Anterior cingulate cortex (tissue), 58 donors: ENCODE data around the gene FZD10.

ENCODE experiments used
- DNase-seq, 58 donors: peaks; one replicate each; lab custom pipeline; 2025; lab: John Stamatoyannopoulos, UW

FZD10 gene, protein sequence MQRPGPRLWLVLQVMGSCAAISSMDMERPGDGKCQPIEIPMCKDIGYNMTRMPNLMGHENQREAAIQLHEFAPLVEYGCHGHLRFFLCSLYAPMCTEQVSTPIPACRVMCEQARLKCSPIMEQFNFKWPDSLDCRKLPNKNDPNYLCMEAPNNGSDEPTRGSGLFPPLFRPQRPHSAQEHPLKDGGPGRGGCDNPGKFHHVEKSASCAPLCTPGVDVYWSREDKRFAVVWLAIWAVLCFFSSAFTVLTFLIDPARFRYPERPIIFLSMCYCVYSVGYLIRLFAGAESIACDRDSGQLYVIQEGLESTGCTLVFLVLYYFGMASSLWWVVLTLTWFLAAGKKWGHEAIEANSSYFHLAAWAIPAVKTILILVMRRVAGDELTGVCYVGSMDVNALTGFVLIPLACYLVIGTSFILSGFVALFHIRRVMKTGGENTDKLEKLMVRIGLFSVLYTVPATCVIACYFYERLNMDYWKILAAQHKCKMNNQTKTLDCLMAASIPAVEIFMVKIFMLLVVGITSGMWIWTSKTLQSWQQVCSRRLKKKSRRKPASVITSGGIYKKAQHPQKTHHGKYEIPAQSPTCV

DNA sequence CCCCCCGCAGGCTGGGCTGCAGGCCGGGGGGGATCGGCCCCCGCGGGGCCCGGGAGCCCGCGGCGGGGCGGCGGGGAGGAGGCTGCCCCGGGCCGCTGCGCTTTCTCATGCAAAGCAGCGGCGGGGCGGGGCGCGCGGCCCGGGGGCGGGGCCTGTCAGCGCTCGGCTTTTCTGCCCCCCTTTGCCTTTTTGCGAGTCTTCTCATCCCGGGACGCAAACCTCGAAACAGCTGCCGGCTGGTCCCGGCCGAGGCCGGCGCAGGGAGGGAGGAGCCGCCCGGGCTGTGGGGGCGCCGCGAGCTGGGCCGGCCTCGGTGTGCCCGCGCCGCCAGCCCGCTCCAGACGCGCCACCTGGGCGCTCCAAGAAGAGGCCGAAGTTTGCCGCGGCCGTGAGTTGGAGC is at the start of gene FZD10:
Gene FZD10 (plus strand): TSS at position 198 of the 400 bp plus-strand sequence. CDS start 479 bp downstream, outside the sequence.
- peak in 2 of 58 donors; percentile 2 to 13 for DNase-seq

DNA sequence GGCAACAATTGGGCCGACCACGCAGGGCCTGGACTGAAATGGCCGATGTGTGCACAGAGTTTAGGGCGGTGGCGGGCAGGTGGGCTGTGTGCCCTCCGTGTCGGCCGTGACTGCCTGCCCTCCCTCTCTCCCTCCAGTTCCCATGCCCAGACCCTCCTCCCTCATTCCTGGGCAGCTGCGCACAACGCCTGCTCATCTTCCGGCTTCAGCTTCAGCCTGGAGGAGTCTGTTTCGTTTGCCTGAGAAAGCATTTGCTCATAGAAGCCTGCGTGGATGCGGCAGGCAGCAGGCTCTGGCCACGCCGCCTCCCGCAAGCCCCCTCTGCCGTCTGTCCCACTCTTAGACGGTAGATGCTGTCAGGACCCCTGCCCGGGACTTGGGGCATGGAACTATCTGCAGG is 47.3 kb upstream of the FZD10 start:
- no peak for DNase-seq

DNA sequence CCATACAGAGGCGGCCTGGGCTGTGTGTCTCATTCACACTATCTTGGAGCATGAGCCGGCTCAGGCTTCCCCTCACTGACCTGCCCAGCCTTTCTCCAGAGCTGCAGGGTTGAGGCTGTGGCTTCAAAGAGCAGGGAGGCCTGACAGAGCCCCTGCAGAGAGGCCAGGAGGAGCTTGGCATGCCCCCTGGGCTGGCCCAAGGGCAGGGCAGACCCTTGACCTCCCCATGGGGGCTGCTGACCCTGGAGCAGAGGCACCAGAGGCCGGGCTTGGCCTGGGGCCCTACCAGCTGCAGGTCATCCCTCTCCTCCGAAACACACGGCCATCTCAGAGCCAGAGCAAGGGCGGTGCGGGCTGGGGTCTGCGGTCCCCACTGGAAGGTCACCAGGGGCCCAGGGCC is 46.6 kb upstream of the FZD10 start:
- DNase-seq = no peak

DNA sequence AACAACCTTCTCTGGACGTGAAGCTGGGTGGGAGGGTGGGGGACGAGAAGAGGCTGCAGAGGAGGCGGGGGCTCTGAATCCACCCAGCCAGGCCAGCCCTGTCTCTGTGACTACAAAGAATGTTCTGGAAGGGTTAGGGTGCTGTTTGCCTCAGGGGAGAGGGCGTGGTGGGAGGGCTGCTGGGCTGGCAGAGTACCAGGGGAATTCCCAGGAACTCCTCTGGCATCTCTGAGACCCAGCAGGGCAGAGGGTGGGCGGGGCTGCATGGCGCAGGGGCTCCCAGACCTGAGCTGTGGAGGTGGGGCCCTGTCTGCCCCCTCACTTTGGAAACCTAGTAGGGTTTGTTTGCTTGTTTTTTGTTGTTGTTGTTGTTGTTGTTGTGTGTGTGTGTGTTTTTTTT is 45.5 kb upstream of the FZD10 start:
- no peak for DNase-seq

DNA sequence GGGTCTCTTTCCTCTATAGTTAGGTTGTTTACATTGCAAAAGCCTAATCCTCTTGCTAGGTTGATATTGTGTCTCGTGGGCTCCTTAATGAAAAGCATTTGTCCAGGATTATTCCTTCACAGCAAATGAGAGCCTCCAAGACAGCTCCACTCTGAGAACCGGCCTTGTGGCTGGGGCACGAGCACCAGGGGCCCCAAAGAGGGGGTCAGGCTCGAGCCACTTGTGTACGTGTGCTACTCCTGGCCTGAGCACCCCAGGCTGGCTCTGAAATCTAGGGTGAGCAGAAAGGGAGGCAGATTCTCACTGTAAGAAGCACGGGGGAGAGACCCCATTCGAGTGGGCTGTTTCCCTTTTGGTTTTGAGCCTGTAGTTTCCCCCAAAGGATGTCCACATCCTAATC is 45.0 kb upstream of the FZD10 start:
- DNase-seq = no peak

DNA sequence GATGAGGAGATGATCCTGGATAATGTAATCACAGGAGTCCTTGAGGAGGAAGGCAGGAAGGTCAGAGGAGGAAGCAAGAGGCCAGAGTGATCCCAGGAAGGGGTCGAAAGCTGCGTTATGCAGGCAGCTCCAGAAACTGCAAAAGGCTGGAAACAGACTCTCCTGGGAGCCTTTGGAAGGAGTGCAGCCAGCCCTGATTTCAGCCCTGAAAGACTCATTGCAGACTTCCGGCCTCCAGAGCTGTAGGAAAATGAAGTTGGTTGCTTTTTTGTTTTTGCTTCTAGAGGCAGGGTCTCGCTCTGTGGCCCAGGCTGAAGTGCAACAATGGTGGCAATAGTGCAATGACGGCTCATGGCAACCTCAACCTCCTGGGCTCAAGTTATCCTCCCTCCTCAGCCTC is 44.6 kb upstream of the FZD10 start:
- DNase-seq = no peak

DNA sequence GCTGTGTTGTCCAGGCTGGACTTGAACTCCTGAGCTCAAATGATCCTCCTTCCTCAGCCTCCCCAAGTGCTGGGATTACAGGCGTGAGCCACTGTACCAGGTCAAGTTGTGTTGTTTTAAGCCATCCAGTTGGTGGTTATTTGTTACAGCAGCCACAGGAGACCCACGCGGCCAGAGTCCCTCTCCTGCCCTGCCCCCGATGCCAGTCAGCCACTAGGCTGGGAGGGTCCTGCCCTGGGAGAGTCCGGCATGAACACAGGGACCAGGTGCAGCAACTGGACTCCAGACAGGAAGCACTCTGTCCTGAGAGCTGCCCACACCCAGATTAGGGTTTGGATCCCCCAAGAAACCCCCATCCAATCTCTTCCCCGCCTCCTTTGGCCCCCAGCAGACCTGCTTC is 44.1 kb upstream of the FZD10 start:
- DNase-seq = no peak

DNA sequence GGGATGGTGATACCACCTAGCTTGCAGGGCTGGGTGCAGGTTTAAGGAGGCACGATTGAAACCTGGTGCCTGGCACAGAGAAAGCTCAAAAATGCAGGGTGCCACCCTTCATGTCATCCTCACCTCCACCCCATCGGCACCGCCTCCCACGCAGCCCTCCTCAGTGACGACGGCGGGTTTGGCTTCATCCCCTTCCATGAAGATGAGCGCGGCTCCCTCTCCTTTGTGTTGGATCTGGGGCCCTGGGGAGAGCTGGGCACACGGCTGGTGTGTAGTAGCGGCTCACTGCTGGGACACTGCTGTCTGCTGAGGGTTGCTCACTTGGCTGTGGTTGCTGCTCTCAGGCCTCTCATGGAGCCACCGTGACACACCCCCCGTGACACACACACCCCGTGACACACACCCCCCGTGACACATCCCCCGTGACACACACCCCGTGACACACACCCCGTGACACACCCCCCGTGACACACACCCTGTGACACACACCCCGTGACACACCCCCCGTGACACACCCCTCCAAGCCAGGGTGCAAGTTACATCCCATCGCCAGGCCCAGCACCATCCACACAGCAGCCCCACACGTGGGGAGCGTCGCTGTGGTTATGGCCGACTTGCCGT is 42.9 kb upstream of the FZD10 start:
- DNase-seq = no peak

DNA sequence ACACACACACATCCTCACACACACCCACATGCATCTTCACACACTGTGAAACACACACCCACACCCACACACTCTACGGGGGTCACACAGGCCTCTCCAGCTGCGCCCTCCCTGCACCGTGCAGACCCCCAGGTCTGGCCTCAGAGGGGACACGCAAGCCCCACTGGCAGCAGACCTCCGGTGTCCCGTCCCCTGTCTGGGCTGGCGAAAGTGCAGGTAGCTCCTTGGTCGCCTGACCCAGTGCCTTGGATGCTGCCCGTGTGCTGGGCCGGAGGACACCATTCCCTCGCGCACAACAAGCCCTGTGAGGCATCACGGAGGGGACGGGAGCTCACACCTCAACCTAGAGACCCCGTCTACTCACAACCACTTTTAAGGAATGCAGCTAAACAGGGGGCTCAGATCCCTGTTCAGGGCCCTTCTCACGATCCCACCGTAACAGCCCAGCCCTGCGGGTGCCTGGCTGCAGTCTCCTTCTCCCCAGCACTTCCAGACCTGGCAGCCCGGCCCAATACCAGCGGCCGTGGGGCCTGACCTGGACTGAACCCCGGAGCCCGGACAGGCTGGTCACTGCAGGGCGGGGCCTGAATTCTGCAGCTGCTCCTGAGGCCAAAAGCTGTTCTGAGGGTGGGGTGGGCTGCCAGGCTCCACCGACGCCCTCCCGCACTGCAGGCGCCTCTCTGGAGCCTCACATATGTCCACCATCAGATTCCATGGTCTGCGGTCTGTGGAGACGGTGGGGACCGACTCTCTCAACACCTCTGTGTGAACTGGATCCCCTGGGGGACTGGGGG is 42.1 kb upstream of the FZD10 start:
- DNase-seq = no peak

DNA sequence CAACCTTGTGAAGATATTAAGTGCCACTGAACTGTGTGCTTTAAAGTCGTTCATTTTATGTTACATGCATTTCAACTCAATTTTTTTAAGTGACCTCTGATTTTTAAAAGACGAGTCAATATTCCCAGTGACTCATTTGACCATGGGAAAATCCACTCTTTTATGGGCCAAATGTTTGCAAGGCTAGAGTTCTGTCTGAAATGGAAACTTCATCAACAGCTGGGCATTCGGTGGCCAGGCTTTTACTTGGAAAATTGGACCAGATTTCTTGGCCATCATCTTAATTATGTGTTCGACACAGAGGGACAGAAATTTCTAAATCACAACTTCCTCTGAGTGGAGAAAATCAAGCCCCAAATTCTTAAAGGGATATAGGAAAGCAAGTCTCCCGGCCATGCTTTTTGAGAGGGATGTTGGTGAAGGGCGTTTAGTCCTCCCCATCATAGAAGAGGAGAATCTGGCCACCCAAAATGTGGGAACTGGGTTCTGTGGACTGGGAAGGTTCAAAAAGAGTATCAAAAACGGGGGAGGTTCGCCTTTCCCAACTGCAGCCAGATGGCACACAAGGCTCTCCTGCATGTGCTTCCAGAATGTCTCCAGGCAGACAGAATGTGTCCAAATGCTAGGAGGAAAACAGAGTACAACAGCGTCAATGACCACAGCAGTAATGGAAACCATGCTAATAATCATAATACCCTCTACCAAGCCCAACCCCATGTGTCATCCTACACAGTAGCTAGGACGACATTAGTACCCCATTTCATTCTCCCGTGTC is 40.9 kb upstream of the FZD10 start:
- DNase-seq = no peak

DNA sequence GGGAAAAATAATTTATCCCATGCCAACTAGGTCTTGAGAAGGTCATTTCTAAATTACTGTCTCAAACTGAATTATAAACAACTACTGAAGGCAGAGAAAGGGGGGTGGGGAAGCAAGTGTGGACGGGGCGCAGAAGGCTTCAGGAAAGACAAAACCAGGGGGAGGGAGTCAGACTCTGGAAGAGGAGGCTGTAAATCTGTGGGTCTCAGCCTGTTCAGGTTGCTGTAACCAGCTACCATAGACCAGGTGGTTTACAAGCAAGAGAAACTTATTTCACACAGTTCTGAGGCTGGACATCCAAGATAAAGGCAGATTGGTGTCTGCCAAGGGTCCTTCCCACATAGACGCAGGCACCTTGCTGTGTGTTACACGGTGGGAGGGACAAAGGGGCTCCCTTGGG is 39.9 kb upstream of the FZD10 start:
- no peak for DNase-seq

DNA sequence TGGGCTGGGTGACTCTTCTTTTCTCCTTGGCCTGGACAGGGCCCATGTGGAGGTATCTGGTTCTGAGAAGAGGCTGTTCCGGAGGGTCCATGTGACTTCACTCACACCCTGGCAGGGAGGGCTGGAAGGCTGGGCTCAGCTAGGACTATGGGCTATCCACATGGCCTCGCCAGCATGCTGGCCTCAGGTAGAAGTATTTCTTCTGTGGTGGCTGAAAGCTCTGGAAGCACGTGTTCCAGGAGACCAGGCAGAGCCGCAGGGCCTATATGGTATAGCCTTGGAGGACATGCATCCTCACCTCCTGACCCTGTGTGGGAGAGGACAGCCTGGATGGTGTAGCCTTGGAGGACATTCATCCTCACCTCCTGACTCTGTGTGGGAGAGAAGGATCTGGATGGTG is 38.2 kb upstream of the FZD10 start:
- no peak for DNase-seq

DNA sequence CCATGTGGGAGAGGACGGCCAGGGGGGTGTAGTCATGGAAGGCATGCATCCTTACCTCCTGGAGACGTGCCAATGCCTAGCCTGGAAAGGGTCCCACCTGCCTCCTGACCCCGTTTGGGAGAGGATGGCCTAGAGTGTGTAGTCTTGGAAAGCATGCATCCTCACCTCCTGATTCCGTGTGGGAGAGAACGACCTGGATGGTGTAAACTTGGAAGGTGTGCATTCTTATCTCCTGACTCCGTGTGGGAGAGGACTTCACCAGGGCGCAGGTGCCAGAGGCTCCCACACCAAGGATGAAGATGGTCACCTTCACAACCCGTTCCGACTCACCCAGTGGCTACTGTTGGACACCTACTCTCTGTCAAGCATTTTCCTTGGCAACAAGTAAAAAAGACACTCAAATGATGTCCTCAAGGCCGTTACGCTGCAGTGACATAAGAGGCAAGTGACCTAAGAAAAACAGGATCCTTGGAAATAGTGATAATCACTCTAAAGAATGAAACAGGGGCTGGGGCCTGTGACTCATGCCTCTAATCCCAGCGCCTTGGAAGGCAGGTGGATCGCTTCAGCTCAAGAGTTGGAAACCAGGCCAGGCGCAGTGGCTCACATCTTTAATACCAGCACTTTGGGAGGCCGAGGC is 37.5 kb upstream of the FZD10 start:
- DNase-seq = no peak

DNA sequence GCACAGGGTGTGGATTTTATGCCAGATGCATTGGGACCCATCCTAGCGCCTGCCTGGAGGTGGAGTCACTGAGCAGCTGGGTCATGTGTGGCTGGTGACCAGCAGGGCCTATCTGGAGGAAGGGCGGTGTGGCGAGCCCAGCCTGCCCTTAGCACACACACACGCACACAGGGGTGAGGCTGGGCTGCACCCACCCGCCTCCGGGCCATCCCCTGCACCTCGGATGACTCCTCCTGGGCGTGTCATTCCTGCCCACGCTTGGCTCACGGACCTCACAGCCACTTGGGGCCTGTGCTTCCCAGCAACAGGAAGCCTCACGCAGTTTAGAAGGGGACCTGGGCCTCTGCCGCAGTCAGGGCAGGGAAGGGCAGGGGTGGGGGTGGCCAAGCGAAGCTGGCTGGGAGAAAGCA is 36.2 kb upstream of the FZD10 start:
- no peak for DNase-seq

DNA sequence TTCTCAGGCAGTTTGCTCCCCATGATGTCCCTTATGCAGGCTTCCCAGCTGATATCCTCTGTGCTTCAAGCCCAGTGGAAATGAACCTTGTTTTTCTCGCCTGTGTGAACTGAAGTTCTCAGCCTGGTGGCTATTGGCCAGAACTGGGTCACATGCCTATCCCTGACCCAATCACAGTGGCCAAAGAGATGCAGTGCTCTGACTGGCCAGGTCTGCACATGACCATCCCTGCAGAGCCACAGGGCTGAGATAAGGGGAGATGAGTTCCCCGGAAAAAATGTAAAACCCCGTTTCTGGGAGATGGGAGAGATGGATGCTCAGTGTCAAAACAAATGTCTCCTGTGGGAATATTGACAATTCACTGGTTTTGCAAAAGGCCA is 34.7 kb upstream of the FZD10 start:
- DNase-seq = peak in 1 of 58 donors; percentile 1

DNA sequence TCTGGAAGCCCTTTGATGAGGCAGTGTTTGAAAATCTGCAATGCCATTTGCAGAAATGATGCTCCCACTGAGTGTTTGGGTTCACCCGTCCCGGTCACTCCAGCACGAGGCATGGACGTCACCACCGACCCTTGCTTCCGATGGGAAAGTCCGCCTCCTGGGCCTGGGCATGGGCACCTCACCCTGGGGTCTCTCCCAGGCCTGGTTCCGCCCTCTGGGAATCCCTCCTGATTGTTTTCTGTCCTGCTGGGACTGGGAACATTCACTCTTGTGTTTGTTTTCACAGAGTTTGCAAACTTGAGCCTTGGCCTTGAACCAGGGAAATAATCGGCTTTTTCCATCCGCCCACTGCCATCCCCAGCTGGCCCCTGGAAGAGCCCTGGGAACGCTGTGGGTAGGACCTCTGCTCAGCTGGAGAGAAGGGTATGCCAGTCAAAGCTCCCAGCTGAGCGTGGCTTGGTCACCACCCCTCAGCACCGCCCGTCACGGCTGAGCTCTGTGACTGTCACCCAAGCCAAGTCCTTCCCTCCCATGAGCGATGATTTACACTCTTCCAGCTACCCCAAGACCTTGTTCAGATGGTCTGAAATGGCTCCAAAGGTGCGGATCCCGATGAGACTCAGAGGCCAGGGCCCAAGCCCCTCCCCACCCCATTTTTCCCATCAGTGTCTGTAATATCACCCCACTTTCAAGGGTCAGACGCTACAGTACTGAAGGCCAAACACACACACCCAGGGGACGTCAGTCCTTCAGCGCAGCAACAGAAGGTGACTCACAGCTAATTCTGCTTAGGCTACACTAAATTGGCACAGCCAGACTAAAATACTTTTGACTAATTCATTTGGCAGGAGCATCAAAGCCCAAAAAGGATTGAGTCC is 34.1 kb upstream of the FZD10 start:
- peak in 1 of 58 donors; percentile 1 for DNase-seq

DNA sequence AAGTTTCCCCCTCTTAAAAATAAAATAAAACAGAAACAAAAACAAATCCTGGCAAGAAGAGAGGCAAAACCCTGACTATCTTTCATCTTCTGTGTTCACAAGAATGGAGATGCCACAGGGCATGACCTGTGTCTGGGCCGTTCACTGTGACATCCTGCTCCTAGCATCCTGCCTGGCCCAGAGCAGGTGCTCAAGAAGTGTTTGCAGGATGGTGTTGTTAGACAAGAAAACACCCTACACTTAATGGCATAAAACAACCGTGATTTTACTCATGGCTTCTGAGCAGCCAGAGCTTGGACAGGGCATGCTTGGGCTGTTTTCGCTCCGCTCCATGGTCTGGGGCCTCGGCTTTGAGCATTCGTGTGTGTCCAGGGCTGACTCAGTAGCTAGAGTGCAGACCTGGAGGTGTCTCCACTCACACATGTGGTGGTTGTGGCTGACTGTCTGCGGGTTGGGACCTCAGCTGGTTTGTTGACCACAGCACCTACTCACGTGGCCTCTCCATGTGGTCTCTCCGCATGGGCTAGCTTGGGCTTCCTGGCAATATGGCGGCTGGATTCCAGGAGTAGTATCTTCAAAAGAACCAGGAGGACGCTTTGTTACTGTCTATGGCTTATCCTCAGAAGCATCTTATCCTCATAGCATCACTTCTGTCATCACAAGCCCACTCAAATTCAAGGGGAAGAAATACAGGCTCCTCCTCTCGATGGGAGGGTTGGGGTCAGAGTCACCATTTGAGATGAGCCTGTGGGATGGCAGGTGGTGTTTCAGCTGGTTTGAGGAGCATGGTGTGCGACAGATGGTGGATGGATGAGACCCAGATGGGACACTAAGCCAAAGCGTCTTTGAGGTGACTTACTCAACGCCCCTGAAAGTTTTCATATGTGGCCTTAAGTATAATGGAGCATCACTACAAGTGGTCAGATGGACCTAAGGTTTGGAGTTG is 33.2 kb upstream of the FZD10 start:
- DNase-seq = no peak

DNA sequence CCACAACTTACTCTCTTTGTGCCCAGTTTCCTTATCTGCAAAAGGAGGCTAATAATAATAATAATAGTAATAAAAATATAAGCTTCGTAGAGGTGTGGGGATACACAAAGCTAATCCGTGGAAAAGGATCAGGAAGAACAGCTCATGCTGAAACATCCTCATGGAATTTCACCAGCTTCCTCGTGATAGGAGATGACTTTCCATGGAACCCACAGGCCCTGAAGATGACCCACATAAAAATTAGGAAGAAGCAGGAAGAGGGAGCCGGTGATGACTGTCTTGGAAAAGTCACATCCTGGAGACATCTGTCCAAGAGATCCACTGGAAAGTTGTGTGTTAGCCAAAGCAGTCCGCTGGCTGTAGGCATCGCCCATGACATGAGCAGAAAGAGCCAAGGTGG is 31.9 kb upstream of the FZD10 start:
- no peak for DNase-seq
